Measurements from ENCODE around the gene PDK2.

DNA sequence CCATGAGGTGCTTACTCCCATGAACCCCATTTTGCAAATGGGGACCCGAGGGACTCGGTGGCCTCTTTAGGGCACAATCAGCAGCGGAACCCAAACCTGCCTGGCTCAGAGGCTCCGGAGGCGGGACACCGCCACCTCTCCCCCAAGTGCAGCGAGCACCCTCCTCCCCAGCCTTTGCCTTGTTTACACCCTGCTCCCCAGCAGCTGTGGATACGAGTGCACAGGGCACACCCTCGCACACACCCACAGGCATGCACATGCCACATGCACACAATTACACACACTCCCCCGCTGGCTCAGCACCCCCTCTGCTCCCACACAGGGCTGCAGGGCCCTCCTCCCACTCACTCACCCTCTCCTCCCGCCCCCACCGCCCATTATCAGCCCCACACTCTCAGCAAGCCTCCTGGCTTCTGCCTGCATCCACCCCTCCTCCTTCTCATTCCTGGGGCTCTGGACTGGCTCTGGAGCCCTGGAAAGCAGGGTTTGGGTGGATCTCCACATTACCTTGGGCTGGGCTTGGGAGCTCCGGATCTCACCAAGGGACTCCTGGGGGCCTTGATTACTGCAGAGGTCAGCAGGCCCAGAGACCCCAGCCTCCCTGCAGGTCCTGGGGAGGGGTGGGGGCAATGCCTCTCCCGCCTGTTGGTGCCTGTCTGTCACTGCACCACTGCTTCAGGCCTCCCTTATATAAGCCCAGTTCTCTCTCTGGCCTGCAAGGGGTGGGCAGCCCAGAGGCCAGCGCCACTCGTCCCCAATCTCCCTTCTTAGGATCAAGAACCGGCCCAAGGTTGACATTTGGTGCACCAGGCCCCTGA lies 6.4 kb downstream of the PDK2 start:
- no peak for TF ChIP-seq POLR2A (IDR thresholded peaks at IDR 0.05; ENCODE audit: low read depth, low read length)
- TF ChIP-seq TAF1 (IDR thresholded peaks at IDR 0.05; ENCODE audit: borderline replicate concordance, low read depth, low read length) = no peak
